GM12874 (cell line): ENCODE results near the gene EBF4.

Source experiments
- TF ChIP-seq, protein P1 (sequence below): IDR thresholded peaks from 2 replicates; pipeline ENCODE4 v1.5.1; 2011; ENCODE audit warnings: low read depth, mild to moderate bottlenecking, control low read depth, low read length, moderate library complexity; ENCODE audit not compliant: insufficient read depth

Gene EBF4

GRCh38 chr20:2698912-2699311, 6.3 kb downstream of the EBF4 start:
- TF ChIP-seq, protein P1, sequence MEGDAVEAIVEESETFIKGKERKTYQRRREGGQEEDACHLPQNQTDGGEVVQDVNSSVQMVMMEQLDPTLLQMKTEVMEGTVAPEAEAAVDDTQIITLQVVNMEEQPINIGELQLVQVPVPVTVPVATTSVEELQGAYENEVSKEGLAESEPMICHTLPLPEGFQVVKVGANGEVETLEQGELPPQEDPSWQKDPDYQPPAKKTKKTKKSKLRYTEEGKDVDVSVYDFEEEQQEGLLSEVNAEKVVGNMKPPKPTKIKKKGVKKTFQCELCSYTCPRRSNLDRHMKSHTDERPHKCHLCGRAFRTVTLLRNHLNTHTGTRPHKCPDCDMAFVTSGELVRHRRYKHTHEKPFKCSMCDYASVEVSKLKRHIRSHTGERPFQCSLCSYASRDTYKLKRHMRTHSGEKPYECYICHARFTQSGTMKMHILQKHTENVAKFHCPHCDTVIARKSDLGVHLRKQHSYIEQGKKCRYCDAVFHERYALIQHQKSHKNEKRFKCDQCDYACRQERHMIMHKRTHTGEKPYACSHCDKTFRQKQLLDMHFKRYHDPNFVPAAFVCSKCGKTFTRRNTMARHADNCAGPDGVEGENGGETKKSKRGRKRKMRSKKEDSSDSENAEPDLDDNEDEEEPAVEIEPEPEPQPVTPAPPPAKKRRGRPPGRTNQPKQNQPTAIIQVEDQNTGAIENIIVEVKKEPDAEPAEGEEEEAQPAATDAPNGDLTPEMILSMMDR: no peak

- TF ChIP-seq, protein P1: no peak
Observed at GRCh38 chr20:2699775-2700413, 7.3 kb downstream of the EBF4 start.

- TF ChIP-seq, protein P1: no peak
Observed at GRCh38 chr20:2700913-2701620, 8.5 kb downstream of the EBF4 start.

DNA sequence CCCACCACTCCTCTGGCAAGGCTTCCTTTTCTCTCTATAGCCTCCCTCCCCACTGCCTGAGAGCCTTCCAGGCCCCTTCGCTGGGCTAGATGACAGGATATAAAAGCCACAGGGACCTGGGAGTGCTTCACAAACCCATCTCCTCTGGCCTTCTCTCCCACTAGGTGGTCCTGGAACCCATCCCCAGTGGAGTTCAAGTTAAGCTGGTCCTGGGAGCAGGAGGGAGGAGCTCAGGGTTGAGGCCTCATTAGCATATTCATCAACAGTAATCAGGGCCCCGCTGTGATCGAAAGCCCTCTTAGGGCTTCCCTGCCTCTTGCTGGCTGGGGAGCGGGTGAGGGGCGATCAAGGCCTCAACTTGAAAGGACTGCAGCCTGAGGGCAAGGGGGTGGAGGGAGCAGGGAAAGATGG, 9.1 kb downstream of the EBF4 start:
- TF ChIP-seq, protein P1: no peak

DNA sequence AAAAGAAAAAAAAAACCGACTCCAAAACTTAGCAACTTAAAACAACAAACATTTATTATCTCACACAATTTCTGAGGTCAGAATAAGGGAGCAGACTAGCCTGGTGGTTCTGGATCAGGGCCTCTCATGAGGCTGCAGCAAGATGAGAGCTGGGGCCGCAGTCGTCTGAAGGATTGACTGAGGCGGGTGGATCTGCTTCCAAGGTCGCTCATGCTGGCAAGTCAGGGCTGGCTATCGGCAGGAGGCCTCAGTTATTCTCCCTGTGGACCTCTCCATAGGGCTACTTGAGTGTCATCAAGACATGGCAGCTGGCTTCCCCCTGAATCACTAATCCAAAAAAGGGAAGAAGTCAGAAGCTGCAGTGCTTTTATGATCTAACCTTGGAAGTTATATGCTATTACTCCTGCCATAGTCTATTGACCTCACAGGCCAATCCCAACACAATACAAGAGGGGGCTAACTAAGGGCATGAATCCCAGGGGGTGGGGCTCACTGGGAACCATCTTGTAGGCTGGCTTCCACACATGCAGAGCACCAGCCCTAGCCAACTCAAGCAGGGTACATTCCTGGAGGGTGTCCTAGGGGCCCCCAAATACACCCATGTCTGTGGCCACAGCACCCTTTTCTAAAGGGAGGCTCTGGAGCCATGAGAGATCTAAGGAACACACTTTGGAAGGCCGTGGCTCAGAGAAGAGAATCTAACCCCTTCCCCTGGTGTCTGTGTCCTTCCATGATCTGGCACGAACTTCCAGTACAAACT, 11.3 kb downstream of the EBF4 start:
- TF ChIP-seq, protein P1: no peak

GRCh38 chr20:2705931-2706645, 13.5 kb downstream of the EBF4 start:
- TF ChIP-seq, protein P1: no peak
